Activated T-helper 1 cell treated with Interleukin-2 at 50 U/mL for 16 hours (primary cell): ENCODE measurements around the gene PRDM4.
A peak's percentile ranks its signal among the peaks of the same experiment; 100 is the strongest.

Experiments
- DNase-seq: peaks from one replicate; pipeline ENCODE4 v3.0.0-alpha.2; 2020; ENCODE audit warnings: low read depth

Gene PRDM4

DNA sequence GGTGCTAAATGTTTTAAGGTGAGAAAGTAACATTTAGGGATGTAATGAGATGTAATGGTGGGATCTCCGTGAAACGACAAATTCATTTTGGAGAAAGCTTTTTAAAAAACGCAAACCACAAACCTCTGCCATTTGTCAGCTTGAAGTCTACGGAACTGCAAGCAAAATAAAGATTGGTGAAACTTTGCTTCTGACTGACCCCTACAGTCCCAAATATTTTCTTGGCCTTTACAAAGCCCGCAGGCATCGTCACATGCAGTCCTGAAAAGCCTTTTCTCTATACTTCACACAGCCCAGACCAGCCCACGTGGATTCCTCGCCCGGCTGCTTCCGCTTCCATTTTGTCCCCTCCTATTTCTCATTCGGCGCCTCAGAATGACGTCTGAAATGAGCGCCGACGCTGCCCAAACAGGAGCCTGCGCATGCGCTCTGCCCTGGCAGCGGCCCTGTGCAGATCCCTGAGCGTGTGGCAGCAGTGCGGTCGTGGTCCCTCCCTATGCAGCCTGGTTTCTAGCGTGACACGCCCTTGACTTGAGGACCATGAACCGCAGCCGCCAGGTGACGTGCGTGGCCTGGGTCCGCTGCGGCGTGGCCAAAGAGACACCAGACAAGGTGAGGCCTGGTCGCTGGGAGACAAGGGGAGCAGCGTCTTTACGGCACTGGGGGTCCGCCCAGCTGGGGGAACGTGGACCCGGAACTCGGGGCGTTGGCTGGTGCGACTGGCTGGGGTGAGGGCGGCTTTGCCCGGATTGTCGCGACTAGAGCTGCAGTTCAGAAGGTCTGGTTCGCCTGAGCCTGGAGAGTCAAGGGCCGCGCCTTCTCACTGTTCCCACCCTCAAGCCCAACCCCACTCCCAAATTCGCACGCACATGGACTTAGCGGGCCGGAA lies 75.3 kb downstream of the PRDM4 start, which contains the start of gene PWP1:
Gene PWP1 (plus strand): TSS at position 440 of the 889 bp plus-strand sequence. CDS start 101 bp downstream, at position 541.
- peak; percentile 92 for DNase-seq

DNA sequence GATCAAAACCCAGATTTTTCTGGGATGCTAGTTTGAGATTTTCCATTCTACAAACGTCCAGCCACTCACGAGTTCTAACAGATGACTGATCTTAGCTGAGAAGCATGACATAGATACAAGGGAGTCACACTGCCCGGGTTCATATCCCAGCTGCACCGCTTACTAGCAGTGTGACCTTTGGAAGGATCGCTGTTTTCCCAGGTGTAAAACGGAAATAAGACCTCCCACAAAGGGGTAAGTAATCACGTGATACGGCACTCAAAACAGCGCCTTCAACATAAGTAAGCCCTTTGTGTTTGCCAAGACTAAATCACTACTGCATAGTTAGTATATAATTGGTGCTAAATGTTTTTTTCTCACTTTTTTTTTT lies 76.0 kb downstream of the PRDM4 start:
- no peak for DNase-seq

DNA sequence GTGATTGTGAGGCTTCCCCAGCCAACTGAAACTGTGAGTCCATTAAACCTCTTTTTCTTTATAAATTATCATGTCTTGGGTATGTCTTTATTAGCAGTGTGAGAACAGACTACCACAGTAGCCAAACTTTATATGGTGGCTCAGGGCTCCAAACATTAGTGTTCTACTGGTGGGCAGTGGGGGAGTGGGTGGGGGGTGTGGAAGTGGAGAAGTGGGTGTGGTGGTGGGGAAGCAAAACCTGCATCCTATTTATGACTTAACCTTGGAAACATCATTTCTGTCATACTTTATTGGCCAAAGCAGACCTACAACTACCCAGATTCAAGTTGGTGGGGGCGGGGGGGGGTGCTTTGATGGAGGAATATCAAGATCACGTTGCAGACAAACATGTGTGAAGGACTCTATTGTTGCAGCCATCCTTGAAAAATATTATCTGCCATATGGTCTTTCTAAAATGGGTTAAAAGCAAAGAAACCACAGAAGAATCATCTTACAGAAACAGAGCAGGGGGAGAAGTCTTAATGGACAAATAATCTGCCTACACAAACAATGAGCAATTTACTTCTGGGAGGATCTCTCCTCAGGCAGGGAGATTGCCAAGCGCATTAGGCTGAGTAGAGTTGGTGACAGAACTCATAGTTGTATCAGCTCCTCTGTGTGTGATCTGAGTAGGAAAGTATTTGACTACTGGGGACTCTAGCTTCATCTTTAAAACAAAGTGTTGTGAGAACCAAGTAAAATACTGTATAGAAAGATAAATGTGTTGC lies 76.7 kb downstream of the PRDM4 start:
- no peak for DNase-seq
